Fibroblast of mammary gland (primary cell): ENCODE measurements around the gene MYO1E.

Experiments
- DNase-seq: peaks from one replicate; pipeline ENCODE4 v3.0.0-alpha.2; 2010; ENCODE audit warnings: low read depth
- H3K4me3 ChIP-seq: 2 replicates; pipeline ENCODE4 v1.5.1; 2011; ENCODE audit warnings: low read depth, mild to moderate bottlenecking, low read length, moderate library complexity; ENCODE audit not compliant: control insufficient read depth
- TF ChIP-seq, protein P1 (sequence below): conservative IDR thresholded peaks from 2 replicates; pipeline ENCODE4 v1.5.1; 2011; ENCODE audit warnings: low read depth, low read length, inconsistent platforms; ENCODE audit not compliant: control insufficient read depth, insufficient read depth

The MYO1E gene

DNA sequence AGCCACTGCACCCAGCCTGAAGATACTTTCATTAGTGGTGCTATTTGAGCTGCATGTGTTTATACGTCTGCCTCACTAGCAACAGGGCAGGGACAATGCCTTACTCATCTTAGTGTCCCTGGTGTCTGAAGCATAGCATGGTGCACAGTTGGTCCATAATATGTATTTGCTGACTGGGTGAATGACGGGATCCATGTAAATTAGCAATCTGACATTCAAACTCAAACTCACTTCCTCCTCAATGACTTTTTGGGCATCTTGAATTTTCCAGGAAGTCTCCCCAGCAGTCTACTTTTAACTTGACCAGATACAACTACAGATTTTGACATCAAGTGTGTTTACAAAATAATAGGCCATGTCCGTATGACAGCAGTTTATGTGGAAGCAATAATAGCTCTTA lies 169.0 kb downstream of the MYO1E start:
- no peak overlapping the region for H3K4me3 ChIP-seq
- TF ChIP-seq, protein P1, sequence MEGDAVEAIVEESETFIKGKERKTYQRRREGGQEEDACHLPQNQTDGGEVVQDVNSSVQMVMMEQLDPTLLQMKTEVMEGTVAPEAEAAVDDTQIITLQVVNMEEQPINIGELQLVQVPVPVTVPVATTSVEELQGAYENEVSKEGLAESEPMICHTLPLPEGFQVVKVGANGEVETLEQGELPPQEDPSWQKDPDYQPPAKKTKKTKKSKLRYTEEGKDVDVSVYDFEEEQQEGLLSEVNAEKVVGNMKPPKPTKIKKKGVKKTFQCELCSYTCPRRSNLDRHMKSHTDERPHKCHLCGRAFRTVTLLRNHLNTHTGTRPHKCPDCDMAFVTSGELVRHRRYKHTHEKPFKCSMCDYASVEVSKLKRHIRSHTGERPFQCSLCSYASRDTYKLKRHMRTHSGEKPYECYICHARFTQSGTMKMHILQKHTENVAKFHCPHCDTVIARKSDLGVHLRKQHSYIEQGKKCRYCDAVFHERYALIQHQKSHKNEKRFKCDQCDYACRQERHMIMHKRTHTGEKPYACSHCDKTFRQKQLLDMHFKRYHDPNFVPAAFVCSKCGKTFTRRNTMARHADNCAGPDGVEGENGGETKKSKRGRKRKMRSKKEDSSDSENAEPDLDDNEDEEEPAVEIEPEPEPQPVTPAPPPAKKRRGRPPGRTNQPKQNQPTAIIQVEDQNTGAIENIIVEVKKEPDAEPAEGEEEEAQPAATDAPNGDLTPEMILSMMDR: no peak
- DNase-seq: no peak

GRCh38 chr15:59203008-59203407 lies 169.7 kb downstream of the MYO1E start:
- no peak overlapping the region for H3K4me3 ChIP-seq
- TF ChIP-seq, protein P1: no peak
- no peak for DNase-seq

DNA sequence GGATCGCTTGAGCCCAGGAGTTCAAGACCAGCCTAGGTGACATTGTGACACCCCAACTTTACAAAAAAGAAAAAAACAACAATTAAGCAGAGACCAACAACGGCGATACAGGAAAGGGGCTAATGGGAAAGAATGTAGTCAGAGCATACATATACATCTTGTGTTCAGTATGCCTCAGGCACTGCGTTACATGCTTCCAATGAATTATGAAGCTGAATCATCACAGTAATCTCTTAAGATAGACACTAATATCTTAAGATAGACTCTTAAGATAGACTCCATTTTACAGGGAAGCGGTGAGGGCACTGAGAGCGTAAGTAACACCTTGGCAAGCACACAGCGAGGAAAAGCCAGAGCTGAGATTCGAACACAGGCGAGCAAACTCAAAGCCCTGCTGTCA lies 172.1 kb downstream of the MYO1E start:
- H3K4me3 ChIP-seq: no peak overlapping the region
- DNase-seq: peak; percentile 16
- TF ChIP-seq, protein P1: no peak

DNA sequence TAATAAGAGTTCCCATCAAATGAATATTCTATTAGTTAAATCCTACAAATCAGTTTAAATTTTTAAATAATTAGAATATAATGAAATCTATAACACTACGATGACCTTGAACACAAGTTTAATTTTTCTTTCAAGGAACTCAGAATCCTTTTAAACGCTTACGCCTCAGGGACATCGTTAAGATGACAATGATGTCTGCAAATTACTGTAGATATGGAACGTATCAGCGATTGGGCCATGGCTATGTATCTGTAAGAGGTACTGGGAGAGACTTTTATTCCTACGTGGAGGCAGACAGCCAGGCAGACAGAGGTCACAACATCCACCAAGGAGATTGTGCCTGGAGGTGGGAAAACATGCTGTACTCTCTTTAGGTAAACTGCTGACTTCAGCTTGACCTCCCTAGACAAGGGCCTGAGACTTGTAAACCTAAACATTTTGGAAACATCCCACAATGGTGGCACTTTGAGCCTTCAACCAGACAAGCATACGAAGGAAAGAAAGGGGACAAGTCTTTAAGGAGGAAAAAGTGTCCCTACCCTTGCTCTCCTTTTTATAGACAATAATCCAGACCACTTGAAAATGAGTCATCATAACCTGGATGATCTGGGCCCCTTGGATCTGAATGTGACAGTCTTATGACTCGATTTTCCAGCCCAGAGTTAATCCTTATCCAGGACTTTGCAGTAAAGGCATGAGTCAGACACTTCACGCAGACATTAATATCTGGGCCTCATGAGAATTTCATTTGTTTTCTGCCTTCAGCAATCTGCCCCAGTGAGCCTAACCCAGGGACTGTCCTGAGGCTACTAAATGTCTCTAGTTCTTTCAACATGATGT lies 172.8 kb downstream of the MYO1E start:
- no peak overlapping the region for H3K4me3 ChIP-seq
- TF ChIP-seq, protein P1: no peak
- peak; percentile 88 for DNase-seq

DNA sequence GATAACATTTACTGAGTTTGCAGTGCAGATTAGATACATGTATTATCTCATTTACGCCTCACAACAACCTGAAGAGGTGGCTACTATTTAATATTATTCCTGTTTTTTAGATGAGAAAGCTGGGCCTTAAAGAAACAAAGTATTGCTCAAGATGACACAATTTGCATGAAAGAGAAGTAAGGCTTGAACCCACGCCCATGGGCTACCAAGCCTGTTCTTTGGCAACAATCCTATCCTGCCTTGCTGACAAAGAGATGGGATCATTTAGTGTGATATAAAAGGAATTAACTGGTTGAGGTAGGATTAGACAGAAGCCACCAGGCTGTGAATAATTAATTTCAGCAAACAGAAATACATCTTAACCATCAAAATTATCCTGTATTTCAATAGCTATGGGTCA lies 175.2 kb downstream of the MYO1E start:
- no peak overlapping the region for H3K4me3 ChIP-seq
- TF ChIP-seq, protein P1: no peak
- DNase-seq: no peak

DNA sequence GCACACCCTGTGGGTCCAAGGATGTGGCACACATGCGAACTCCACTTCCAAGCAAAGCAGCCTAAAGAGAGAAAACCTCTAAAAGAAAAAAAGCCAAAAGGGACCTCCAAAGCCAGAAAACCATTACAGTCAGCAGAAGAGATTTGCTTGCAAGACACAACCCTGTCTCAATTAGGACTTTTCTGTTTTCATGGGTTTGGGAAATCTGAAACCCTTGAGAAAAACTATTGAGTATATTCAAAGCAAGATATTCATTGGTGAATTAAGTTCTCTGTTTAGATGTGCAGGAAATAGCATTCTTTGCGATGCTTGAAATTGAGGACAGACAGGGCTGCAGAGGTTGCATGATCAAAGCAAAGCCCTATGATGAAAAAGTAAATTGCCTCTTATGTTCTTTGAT lies 176.3 kb downstream of the MYO1E start:
- no peak overlapping the region for H3K4me3 ChIP-seq
- TF ChIP-seq, protein P1: no peak
- DNase-seq: no peak
